ENCODE results near the gene SERPINB11. TPM values are rescaled to one million over a fixed set of nuclear protein-coding genes. Genes with fewer than 3 reads are reported as not detected.

SERPINB11 gene
- total RNA-seq, 1 donor from 2014 or later, result not detected

Other genes starting within 250 kb of the SERPINB11 start
- 0.55 TPM for gene SERPINB5, start 226.0 kb upstream of the SERPINB11 start, total RNA-seq
- not detected for gene SERPINB12, start 160.6 kb upstream of the SERPINB11 start, total RNA-seq
- gene SERPINB13, start 115.6 kb upstream of the SERPINB11 start, total RNA-seq, result not detected
- gene SERPINB4, start 58.7 kb upstream of the SERPINB11 start, total RNA-seq, result not detected
- not detected for gene SERPINB3, start 41.1 kb upstream of the SERPINB11 start, total RNA-seq
- 0.29 TPM for gene SERPINB7, start 72.5 kb downstream of the SERPINB11 start, total RNA-seq
- 0.38 TPM for gene SERPINB2, start 184.7 kb downstream of the SERPINB11 start, total RNA-seq
- gene SERPINB10, start 205.0 kb downstream of the SERPINB11 start, total RNA-seq, result not detected
- gene HMSD, start 246.3 kb downstream of the SERPINB11 start, total RNA-seq, result 2.1 TPM

All from upper lobe of right lung (tissue), 1 donor.